MM.1S (cell line): ENCODE results near the gene METTL2B.

Experiments used
- EZH2 ChIP-seq: fragments of 300-600 bp; sonication (generic); optimal IDR thresholded peaks from 2 replicates; pipeline ENCODE3; 2017; ENCODE audit warnings: low read depth, mild to moderate bottlenecking, antibody characterized with exemption, low read length, mixed read lengths
- EZH2phosphoT487 ChIP-seq: fragments of 300-600 bp; sonication (generic); IDR thresholded peaks from 2 replicates; pipeline ENCODE4 v1.6.1; 2018; ENCODE audit warnings: antibody characterized with exemption, low read length
- TF ChIP-seq, protein P1 (sequence below): fragments of 300-600 bp; sonication (generic); IDR thresholded peaks from 2 replicates; pipeline ENCODE4 v1.5.1; 2016; ENCODE audit warnings: antibody characterized with exemption, low read length, mixed read lengths

DNA sequence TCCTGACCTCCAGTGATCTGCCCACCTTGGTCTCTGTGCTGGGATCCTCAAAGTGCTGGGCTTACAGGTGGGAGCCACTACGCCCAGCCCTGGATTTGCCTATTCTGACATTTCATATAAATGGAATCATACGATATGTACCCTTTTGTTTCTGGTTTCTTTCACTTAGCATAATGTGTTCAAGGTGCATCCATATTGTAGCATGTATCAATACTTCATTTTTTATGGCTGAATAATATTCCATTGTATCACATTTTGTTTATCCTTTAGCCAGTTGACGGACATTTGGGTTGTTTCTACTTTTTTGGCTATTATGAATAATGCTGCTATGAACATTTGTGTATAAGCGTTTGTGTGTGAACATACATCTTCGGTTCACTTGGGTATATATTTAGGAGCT is 25.6 kb upstream of the METTL2B start:
- TF ChIP-seq EZH2 (no peak), EZH2phosphoT487 (no peak)
- TF ChIP-seq, protein P1, sequence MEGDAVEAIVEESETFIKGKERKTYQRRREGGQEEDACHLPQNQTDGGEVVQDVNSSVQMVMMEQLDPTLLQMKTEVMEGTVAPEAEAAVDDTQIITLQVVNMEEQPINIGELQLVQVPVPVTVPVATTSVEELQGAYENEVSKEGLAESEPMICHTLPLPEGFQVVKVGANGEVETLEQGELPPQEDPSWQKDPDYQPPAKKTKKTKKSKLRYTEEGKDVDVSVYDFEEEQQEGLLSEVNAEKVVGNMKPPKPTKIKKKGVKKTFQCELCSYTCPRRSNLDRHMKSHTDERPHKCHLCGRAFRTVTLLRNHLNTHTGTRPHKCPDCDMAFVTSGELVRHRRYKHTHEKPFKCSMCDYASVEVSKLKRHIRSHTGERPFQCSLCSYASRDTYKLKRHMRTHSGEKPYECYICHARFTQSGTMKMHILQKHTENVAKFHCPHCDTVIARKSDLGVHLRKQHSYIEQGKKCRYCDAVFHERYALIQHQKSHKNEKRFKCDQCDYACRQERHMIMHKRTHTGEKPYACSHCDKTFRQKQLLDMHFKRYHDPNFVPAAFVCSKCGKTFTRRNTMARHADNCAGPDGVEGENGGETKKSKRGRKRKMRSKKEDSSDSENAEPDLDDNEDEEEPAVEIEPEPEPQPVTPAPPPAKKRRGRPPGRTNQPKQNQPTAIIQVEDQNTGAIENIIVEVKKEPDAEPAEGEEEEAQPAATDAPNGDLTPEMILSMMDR = no peak
